Measurements from ENCODE around the gene KCNK7.

The KCNK7 gene

DNA sequence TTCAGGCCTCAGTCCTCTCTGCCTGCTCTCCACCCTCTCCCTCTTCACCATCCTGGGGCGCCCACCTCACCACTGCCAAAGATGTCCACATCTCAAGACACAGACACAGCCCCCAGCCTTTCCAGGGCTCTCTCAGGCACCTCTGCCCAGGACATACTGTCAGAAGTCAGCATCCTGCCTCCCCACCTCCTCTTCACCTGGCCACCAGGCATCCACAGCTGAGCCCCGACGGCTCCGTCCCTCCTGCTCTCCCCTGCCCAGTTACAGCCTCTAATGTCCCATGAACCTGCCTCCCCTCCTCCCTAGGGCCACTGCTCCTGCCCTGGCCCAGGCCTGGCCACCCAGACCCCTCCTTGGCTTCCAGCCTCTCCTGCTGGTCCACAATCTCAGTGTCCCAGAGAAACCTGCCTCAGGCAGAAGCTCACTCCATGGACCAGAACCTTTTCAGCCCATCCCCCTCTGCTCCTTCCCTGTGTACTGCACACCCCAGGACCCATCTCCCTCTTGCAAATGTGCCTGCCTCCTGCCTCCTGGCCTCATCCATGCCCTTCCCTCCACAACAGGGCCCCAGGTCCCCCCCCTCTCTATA, 40.7 kb downstream of the KCNK7 start:
- no peaks in the 10 kb centered on the region for H3K27me3 ChIP-seq (ENCODE audit: insufficient read depth, low read length)
- H3K79me2 ChIP-seq (ENCODE audit: control insufficient read depth, insufficient read depth, low read length, unreplicated experiment) = peaks cover 15% of the 10 kb centered on the region
- H3K36me3 ChIP-seq (ENCODE audit: insufficient read depth, low read length) = no peaks in the 10 kb centered on the region
- no peak overlapping the region for H2AFZ ChIP-seq (ENCODE audit: low read length, unreplicated experiment)
- peak overlapping the region; percentile 35; the same call in 1 of the 2 replicates for H3K4me3 ChIP-seq (ENCODE audit: low read depth, low read length)
- peak overlapping the region; percentile 35; the same call in 1 of the 2 replicates for H3K27ac ChIP-seq (ENCODE audit: low read depth, low read length)
- peaks cover 44% of the 10 kb centered on the region for H3K4me1 ChIP-seq (ENCODE audit: control insufficient read depth, insufficient read depth, low read length, unreplicated experiment)

DNA sequence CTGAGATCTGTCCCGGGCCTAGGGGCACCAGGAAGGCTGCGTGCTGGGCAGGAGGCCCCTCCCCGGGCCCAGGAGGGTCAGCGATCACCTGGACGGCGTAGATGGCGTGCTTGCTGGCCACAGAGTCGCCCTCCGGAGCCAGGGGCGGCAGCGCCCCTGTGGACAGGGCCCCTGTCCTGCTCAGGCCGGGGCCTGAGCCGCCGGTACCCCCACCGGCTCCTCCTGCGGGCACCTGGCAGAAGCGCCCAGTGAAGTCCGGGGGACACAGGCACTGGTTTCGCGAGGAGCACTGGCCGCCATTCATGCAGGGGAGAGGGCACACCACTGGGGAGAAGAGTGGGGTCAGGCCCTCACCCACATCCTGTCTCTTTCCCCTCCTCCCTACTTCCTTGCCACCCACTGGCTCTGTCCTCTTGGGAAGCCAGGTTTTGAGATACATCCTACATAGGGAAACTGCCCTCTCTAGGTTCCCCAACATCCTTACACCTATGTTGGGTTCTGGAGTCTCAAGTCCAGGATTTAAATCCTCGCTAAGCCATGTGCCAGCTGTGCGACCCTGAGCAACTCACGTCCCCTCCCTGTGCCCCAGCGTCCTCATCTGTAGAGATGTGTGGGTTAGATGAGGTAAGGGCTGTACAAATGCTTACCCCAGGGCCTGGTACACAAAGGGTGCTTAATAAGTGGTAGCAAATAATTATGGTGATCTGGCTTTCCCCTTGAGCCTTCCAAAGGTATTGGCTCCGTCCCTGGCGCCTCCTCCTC, 41.4 kb downstream of the KCNK7 start:
- Histone ChIP-seq H3K4me1 (ENCODE audit: control insufficient read depth, insufficient read depth, low read length, unreplicated experiment) (peaks cover 38% of the 10 kb centered on the region), H3K36me3 (ENCODE audit: insufficient read depth, low read length) (0 out of 2 replicates have a peak, but pooled peaks cover 3% of the 10 kb centered on the region), H3K79me2 (ENCODE audit: control insufficient read depth, insufficient read depth, low read length, unreplicated experiment) (peaks cover 15% of the 10 kb centered on the region), H3K27me3 (ENCODE audit: insufficient read depth, low read length) (no peaks in the 10 kb centered on the region), H3K27ac (ENCODE audit: low read depth, low read length) (no peak overlapping the region), H2AFZ (ENCODE audit: low read length, unreplicated experiment) (no peak overlapping the region), H3K4me3 (ENCODE audit: low read depth, low read length) (no peak overlapping the region)

DNA sequence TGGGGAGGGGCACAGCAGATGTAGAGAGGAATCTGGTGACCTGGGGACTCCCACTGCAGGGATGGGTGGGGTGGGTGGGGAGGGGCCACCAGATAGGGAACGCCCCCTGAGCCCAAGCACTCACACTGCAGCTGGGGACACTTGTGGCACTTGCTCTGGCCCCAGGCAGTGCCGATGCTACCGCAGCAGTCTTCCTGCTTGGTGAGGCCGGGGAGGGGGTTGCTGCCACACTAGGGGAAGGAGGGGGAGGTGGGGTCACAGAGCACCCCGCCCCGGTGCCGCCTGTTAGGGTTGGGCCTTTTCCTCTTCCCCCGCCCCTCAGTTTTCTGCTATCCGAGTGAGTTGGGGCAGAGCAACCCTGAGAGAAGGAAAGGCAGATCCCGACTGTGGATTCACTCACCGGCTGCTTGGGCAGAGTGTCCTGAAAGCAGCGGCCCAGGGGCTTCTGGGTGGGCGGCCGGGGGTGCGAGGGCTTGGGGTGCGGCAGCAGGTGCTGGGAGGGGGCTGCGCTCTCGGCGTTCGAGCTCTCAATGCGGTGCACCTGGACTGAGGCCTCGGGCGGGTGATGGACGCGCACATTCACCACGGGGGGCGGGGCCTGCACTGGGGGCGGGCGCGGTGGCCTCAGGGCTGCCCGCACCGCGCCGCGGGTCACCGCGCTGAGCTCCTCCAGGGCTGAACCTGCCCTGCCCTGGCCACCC, 42.1 kb downstream of the KCNK7 start:
- Histone ChIP-seq H3K4me1 (ENCODE audit: control insufficient read depth, insufficient read depth, low read length, unreplicated experiment) (peaks cover 30% of the 10 kb centered on the region), H3K27ac (ENCODE audit: low read depth, low read length) (no peak overlapping the region), H3K36me3 (ENCODE audit: insufficient read depth, low read length) (0 out of 2 replicates have a peak, but pooled peaks cover 3% of the 10 kb centered on the region), H3K79me2 (ENCODE audit: control insufficient read depth, insufficient read depth, low read length, unreplicated experiment) (peaks cover 15% of the 10 kb centered on the region), H3K27me3 (ENCODE audit: insufficient read depth, low read length) (no peaks in the 10 kb centered on the region), H3K4me3 (ENCODE audit: low read depth, low read length) (no peak overlapping the region), H2AFZ (ENCODE audit: low read length, unreplicated experiment) (no peak overlapping the region)

DNA sequence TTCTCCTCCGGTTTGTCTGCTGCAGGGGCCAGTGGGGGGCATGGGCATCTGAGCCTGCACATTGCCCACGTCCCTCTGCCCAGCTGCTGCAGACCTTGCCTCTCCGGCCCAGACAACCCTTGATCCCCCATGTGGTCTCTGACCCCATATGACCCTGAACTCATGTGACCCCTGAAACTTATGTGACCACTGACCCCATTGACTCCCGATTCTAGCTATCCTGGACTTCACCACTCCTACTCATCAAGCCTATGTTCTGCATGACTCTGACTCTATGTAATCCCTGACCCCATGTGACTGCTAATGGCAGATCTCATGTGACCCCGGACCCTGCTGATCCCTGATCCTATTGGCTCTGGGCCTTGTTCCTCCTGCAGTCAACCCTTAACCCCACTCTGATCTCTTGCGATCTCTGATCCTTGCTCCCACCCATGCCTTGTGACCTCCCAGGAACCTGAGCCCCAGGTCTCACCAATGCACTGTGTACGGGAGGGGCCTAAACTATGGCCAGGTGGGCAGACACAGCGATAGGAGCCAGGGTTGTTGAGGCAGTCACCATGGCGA, 43.1 kb downstream of the KCNK7 start:
- H3K79me2 ChIP-seq (ENCODE audit: control insufficient read depth, insufficient read depth, low read length, unreplicated experiment) = peaks cover 11% of the 10 kb centered on the region
- no peaks in the 10 kb centered on the region for H3K27me3 ChIP-seq (ENCODE audit: insufficient read depth, low read length)
- H3K4me3 ChIP-seq (ENCODE audit: low read depth, low read length) = no peak overlapping the region
- H2AFZ ChIP-seq (ENCODE audit: low read length, unreplicated experiment) = no peak overlapping the region
- 0 out of 2 replicates have a peak, but pooled peaks cover 3% of the 10 kb centered on the region for H3K36me3 ChIP-seq (ENCODE audit: insufficient read depth, low read length)
- H3K27ac ChIP-seq (ENCODE audit: low read depth, low read length) = no peak overlapping the region
- H3K4me1 ChIP-seq (ENCODE audit: control insufficient read depth, insufficient read depth, low read length, unreplicated experiment) = peaks cover 30% of the 10 kb centered on the region

DNA sequence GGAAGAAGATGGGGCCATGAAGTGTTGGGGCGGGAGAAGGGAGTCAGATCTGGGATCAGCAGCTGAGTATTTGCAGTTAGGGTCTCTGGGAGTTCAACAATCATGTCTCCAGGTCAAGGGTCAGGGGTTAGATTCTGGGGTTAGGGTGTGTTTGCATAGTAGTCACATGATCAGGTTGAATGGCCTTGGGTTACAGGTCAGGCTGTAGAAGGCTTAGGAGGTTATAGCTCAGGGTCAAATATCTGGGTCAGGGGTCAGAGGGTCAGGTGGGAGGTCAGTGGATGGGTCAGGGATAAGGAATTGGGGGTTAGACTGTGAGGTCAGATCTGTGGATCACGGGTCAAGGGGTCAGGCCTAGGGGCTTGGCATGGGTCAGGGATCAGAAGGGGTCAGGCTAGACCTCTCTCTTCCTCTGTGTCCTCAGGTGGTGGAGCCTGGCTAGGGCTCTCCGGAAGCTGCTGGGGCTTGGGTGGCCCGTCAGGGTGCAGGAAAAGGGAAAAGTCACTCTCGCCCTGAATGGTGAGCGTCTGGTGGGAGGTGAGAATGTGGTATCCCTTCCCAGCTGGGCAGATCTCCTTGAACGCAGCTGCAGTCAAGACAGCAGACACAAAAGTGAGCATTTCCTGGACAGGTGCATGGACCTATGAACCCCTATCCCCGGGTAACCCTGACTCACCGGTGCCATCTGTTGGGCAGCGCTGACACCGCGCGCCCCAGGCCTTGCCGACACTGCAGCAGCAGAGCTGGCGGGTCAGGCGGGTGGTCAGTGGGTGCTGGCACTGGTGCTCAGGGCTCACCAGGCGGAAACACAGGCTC, 43.8 kb downstream of the KCNK7 start:
- Histone ChIP-seq H3K27ac (ENCODE audit: low read depth, low read length) (no peak overlapping the region), H3K36me3 (ENCODE audit: insufficient read depth, low read length) (0 out of 2 replicates have a peak, but pooled peaks cover 3% of the 10 kb centered on the region), H3K79me2 (ENCODE audit: control insufficient read depth, insufficient read depth, low read length, unreplicated experiment) (peaks cover 8% of the 10 kb centered on the region), H3K27me3 (ENCODE audit: insufficient read depth, low read length) (no peaks in the 10 kb centered on the region), H2AFZ (ENCODE audit: low read length, unreplicated experiment) (no peak overlapping the region), H3K4me1 (ENCODE audit: control insufficient read depth, insufficient read depth, low read length, unreplicated experiment) (peaks cover 28% of the 10 kb centered on the region), H3K4me3 (ENCODE audit: low read depth, low read length) (no peak overlapping the region)

DNA sequence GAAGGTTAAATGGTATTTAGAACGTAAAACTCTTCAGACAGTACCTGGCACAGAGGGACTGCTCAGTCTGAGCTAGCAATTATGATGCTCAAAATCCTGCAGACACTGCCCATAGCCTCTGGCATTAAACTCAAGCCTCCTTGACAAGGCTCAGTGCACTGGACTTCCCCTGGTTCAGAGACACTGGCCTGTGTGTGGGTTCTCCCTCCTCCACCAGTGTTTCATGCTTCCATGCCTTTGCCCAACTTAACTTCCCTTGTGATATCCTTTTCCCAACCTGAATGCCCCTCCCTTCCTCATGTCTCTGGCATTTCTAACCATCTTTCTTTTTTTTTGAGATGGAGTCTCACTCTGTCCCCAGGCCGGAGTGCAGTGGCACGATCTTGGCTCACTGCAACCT, 46.5 kb downstream of the KCNK7 start:
- Histone ChIP-seq H3K36me3 (ENCODE audit: insufficient read depth, low read length) (0 out of 2 replicates have a peak, but pooled peaks cover 3% of the 10 kb centered on the region), H3K27ac (ENCODE audit: low read depth, low read length) (no peak overlapping the region), H3K4me1 (ENCODE audit: control insufficient read depth, insufficient read depth, low read length, unreplicated experiment) (peaks cover 3% of the 10 kb centered on the region), H2AFZ (ENCODE audit: low read length, unreplicated experiment) (no peak overlapping the region), H3K4me3 (ENCODE audit: low read depth, low read length) (no peak overlapping the region), H3K27me3 (ENCODE audit: insufficient read depth, low read length) (no peaks in the 10 kb centered on the region), H3K79me2 (ENCODE audit: control insufficient read depth, insufficient read depth, low read length, unreplicated experiment) (no peaks in the 10 kb centered on the region)

DNA sequence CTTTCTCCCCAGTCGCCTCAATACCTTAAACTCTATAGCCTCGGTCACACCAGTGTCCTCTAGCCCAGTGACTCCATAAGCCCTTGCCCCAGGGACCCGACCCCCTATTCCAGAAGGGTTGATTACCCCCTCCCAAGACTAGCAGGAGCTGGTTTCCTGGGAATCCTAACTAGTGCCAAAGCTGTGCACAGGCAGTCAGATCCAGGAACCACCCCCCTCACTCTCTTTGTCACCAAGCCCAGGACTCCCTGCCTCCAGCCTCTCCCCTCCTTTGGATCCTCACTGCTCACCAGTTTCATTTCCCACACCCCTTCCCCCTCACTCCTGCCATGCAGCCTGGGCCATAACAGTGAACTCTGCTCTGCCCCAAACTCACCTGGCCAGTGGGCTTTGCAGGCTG, 47.2 kb downstream of the KCNK7 start:
- Histone ChIP-seq H2AFZ (ENCODE audit: low read length, unreplicated experiment) (no peak overlapping the region), H3K79me2 (ENCODE audit: control insufficient read depth, insufficient read depth, low read length, unreplicated experiment) (no peaks in the 10 kb centered on the region), H3K27ac (ENCODE audit: low read depth, low read length) (no peak overlapping the region), H3K4me1 (ENCODE audit: control insufficient read depth, insufficient read depth, low read length, unreplicated experiment) (no peaks in the 10 kb centered on the region), H3K36me3 (ENCODE audit: insufficient read depth, low read length) (0 out of 2 replicates have a peak, but pooled peaks cover 3% of the 10 kb centered on the region), H3K27me3 (ENCODE audit: insufficient read depth, low read length) (no peaks in the 10 kb centered on the region), H3K4me3 (ENCODE audit: low read depth, low read length) (no peak overlapping the region)

DNA sequence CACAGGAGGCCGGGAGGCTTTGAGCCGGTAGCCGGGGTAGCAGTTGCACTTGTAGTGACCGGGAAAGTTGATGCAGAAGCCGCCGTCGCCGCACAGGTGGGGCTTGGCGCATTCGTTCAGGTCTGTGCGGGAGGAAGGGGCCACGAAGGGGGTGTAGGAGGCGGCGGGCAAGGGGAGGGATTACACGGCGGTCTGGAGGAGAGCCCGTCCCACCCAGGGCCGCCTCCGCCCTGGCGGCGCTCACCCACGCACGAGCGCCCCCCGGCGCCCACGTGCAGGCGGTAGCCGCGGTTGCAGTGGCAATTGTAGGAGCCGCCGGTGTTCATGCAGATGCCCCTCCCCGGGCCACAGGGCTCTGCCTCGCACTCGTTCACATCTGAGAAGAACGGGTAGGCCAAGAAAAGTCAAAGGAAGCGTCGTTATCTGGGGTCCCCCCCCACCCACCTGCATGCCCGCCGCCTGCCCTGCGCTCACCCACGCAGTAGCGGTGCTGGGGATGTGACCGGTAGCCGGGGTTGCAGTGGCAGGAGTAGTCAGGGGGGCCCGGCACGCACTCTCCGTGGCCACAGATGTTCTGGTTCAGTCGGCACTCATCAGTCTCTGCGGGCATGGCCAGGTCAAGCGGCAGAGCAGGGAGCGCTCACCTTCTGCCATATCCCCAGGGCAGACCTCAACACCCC, 48.0 kb downstream of the KCNK7 start:
- no peak overlapping the region for H2AFZ ChIP-seq (ENCODE audit: low read length, unreplicated experiment)
- H3K4me1 ChIP-seq (ENCODE audit: control insufficient read depth, insufficient read depth, low read length, unreplicated experiment) = no peaks in the 10 kb centered on the region
- no peaks in the 10 kb centered on the region for H3K27me3 ChIP-seq (ENCODE audit: insufficient read depth, low read length)
- H3K4me3 ChIP-seq (ENCODE audit: low read depth, low read length) = no peak overlapping the region
- H3K36me3 ChIP-seq (ENCODE audit: insufficient read depth, low read length) = 0 out of 2 replicates have a peak, but pooled peaks cover 3% of the 10 kb centered on the region
- H3K79me2 ChIP-seq (ENCODE audit: control insufficient read depth, insufficient read depth, low read length, unreplicated experiment) = no peaks in the 10 kb centered on the region
- H3K27ac ChIP-seq (ENCODE audit: low read depth, low read length) = no peak overlapping the region

DNA sequence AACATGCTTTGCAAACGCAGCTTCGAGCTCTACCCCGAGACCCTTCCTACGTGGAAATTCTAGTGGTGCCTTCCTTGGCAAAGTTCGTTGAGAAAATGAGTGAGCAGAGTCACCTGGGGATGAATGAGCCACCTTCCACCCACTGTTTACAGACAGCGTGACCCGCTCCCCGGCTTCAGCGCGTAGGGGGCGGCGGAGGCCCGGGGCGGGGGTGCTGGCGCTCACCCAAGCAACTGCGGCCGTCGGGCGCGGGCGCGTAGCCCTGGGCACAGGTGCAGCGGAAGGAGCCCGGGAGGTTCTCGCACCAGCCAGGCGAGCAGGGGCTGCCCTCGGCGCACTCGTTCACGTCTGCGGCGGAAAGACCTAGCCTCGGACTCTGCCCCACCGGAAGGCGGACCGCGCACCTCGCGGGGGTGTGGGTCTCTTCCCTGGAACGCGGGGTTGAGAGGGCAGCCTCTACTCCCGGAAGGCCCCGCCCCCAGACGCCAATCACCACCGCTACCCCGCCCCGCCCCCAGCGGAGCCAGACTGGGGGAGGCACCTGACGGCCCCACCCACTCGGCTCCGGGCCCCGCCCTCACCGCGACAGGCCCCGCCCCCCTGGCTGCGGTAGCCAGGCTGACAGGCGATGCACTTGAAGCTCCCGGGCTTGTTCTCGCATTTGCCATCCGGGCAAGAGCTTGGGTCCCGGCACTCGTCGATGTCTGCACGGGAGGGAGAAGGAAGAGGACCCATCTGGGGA, 49.2 kb downstream of the KCNK7 start:
- Histone ChIP-seq H3K36me3 (ENCODE audit: insufficient read depth, low read length) (0 out of 2 replicates have a peak, but pooled peaks cover 3% of the 10 kb centered on the region), H3K79me2 (ENCODE audit: control insufficient read depth, insufficient read depth, low read length, unreplicated experiment) (no peaks in the 10 kb centered on the region), H3K4me1 (ENCODE audit: control insufficient read depth, insufficient read depth, low read length, unreplicated experiment) (no peaks in the 10 kb centered on the region), H3K4me3 (ENCODE audit: low read depth, low read length) (no peak overlapping the region), H3K27me3 (ENCODE audit: insufficient read depth, low read length) (no peaks in the 10 kb centered on the region), H3K27ac (ENCODE audit: low read depth, low read length) (no peak overlapping the region), H2AFZ (ENCODE audit: low read length, unreplicated experiment) (no peak overlapping the region)
